PC-3 (cell line): ENCODE data around the gene CPT2. TPM values are rescaled to one million over a fixed set of nuclear protein-coding genes. Genes with fewer than 3 reads are reported as not detected.

Experiments
- ATAC-seq: fragments of 200-7000 bp; cut with Tn5 transposase; 2 replicates; pipeline ENCODE4 v1.9.1; 2020; ENCODE audit warnings: mild to moderate bottlenecking, moderate library complexity
- BruUV-seq: library from RNA; stranded (reverse); fragments of 400-500 nt; replicated peaks from 2 replicates; lab custom pipeline; 2021; lab: Mats Ljungman, UMichigan
- CTCF ChIA-PET: fragments of 300-600 bp; sonication (Branson Sonifier 250); formaldehyde crosslinking; loops from one replicate; lab custom pipeline; 2022; ENCODE audit warnings: antibody characterized with exemption; lab: Charles Lee
- POLR2A ChIA-PET: fragments of 300-600 bp; sonication (Branson Sonifier 250); formaldehyde crosslinking; loops from one replicate; lab custom pipeline; 2022; ENCODE audit warnings: antibody characterized with exemption; ENCODE audit not compliant: unreplicated experiment; lab: Charles Lee
- DNase-seq: peaks from one replicate; pipeline ENCODE4 v3.0.0-alpha.2; 2015
- H2AFZ ChIP-seq: fragments of 300-600 bp; sonication (generic); 2 replicates; pipeline ENCODE4 v1.6.0; 2016; ENCODE audit warnings: antibody characterized with exemption, low read length
- H3F3A ChIP-seq: fragments of 300-600 bp; sonication (generic); one replicate; pipeline ENCODE4 v1.6.0; 2017; ENCODE audit warnings: antibody characterized with exemption, low read length, control low read depth, mild to moderate bottlenecking; ENCODE audit not compliant: unreplicated experiment
- H3K27ac ChIP-seq: fragments of 300-600 bp; sonication (generic); 2 replicates; pipeline ENCODE4 v1.5.1; 2016; ENCODE audit warnings: mild to moderate bottlenecking, low read length
- H3K27me3 ChIP-seq: fragments of 300-600 bp; sonication (generic); 2 replicates; pipeline ENCODE4 v1.6.1; 2016; ENCODE audit warnings: low read length, mixed read lengths
- H3K36me3 ChIP-seq: fragments of 300-600 bp; sonication (generic); 2 replicates; pipeline ENCODE4 v1.6.1; 2016; ENCODE audit warnings: low read depth, mixed run types, low read length, mixed read lengths
- H3K4me1 ChIP-seq: fragments of 300-600 bp; sonication (generic); 2 replicates; pipeline ENCODE4 v1.5.1; 2016; ENCODE audit warnings: low read length; ENCODE audit not compliant: insufficient read depth
- H3K4me2 ChIP-seq: fragments of 300-600 bp; sonication (generic); 2 replicates; pipeline ENCODE4 v1.6.0; 2016; ENCODE audit warnings: low read length
- H3K4me3 ChIP-seq: fragments of 300-600 bp; sonication (generic); 2 replicates; pipeline ENCODE4 v1.5.1; 2016; ENCODE audit warnings: mild to moderate bottlenecking, low read length, mixed read lengths
- H3K79me2 ChIP-seq: fragments of 300-600 bp; sonication (generic); 2 replicates; pipeline ENCODE4 v1.6.1; 2017; ENCODE audit warnings: low read length, mixed read lengths
- H3K9ac ChIP-seq: fragments of 300-600 bp; sonication (generic); 2 replicates; pipeline ENCODE4 v1.6.0; 2016; ENCODE audit warnings: mild to moderate bottlenecking, low read length
- H3K9me2 ChIP-seq: fragments of 300-600 bp; sonication (generic); replicated peaks from 2 replicates; pipeline ENCODE4 v1.6.1; 2016; ENCODE audit warnings: mixed run types, low read length, mixed read lengths
- H3K9me3 ChIP-seq: fragments of 300-600 bp; sonication (generic); 2 replicates; pipeline ENCODE4 v1.6.1; 2016; ENCODE audit warnings: low read length, mixed read lengths
- H4K20me1 ChIP-seq: fragments of 300-600 bp; sonication (generic); 2 replicates; pipeline ENCODE4 v1.6.1; 2016; ENCODE audit warnings: low read length, mixed read lengths
- CTCF ChIP-seq: fragments of 300-600 bp; sonication (generic); conservative IDR thresholded peaks from 2 replicates; pipeline ENCODE4 v1.5.1; 2017; ENCODE audit warnings: antibody characterized with exemption, low read depth, mild to moderate bottlenecking, low read length
- EZH2 ChIP-seq: fragments of 300-600 bp; sonication (generic); IDR thresholded peaks from one replicate; pipeline ENCODE4 v1.6.1; 2017; ENCODE audit warnings: antibody characterized with exemption, mild to moderate bottlenecking, low read length; ENCODE audit not compliant: unreplicated experiment
- EZH2phosphoT487 ChIP-seq: fragments of 300-600 bp; sonication (generic); IDR thresholded peaks from 2 replicates; pipeline ENCODE4 v1.6.1; 2018; ENCODE audit warnings: mild to moderate bottlenecking, antibody characterized with exemption, low read length, borderline replicate concordance
- intact Hi-C: fragments of 100-400 bp; cut with micrococcal nuclease; formaldehyde crosslinking; loops from 2 replicates; pipeline ENCODE4 v1.9.0; 2023
- total RNA-seq: library from RNA; depleted of rRNA; stranded (reverse); fragments of >200 nt; gene quantifications from 2 replicates; pipeline ENCODE4 v1.2.3, GENCODE V29; 2014

CPT2 gene
- total RNA-seq, 1 experiment from 2014 or later = 27.1 TPM

GRCh38 chr1:53207726-53208125, 11.1 kb downstream of the CPT2 start:
- ChIA-PET CTCF (no interaction called here), POLR2A (no interaction called here)
- H3F3A ChIP-seq = no peaks in the 10 kb centered on the region
- peaks cover 58% of the 10 kb centered on the region for H3K36me3 ChIP-seq
- no peaks in the 10 kb centered on the region for H3K4me1 ChIP-seq
- H3K9me2 ChIP-seq = no peaks in the 10 kb centered on the region
- DNase-seq (no peak), ATAC-seq (no peak)
- TF ChIP-seq CTCF (no peak), EZH2phosphoT487 (no peak), EZH2 (no peak)
- H3K9me3 ChIP-seq = no peaks in the 10 kb centered on the region
- no peak overlapping the region for H3K4me2 ChIP-seq
- no peaks in the 10 kb centered on the region for H3K27me3 ChIP-seq
- intact Hi-C loops = no loop called here
- BruUV-seq = no TSS peak
- no peak overlapping the region for H2AFZ ChIP-seq
- H3K9ac ChIP-seq = no peak overlapping the region
- no peak overlapping the region for H3K4me3 ChIP-seq
- H3K27ac ChIP-seq = no peak overlapping the region
- no peaks in the 10 kb centered on the region for H3K79me2 ChIP-seq
- H4K20me1 ChIP-seq = no peaks in the 10 kb centered on the region

- Histone ChIP-seq H3K27ac (no peak overlapping the region), H3K79me2 (no peaks in the 10 kb centered on the region), H3K4me3 (no peak overlapping the region), H3K27me3 (no peaks in the 10 kb centered on the region), H3K9ac (no peak overlapping the region), H4K20me1 (no peaks in the 10 kb centered on the region), H3K36me3 (peaks cover 50% of the 10 kb centered on the region), H2AFZ (no peak overlapping the region), H3K9me2 (no peaks in the 10 kb centered on the region), H3K9me3 (no peaks in the 10 kb centered on the region), H3F3A (no peaks in the 10 kb centered on the region), H3K4me1 (no peaks in the 10 kb centered on the region), H3K4me2 (no peak overlapping the region)
- DNase-seq (no peak), ATAC-seq (no peak)
- BruUV-seq = TSS peak; percentile 31
- ChIA-PET POLR2A (no interaction called here), CTCF (no interaction called here)
- no peak for TF ChIP-seq EZH2
- intact Hi-C loops = no loop called here
Observed at GRCh38 chr1:53210352-53210751, 13.7 kb downstream of the CPT2 start.

- DNase-seq (no peak), ATAC-seq (no peak)
- H3F3A ChIP-seq = no peaks in the 10 kb centered on the region
- intact Hi-C loops = no loop called here
- no peak for TF ChIP-seq EZH2phosphoT487
- TF ChIP-seq CTCF = no peak
- no peak for TF ChIP-seq EZH2
- no peaks in the 10 kb centered on the region for H3K9me3 ChIP-seq
- no TSS peak for BruUV-seq
- no peak overlapping the region for H3K9ac ChIP-seq
- ChIA-PET CTCF (no interaction called here), POLR2A (no interaction called here)
- H2AFZ ChIP-seq = no peak overlapping the region
- no peak overlapping the region for H3K27ac ChIP-seq
- no peaks in the 10 kb centered on the region for H3K27me3 ChIP-seq
- H3K79me2 ChIP-seq = no peaks in the 10 kb centered on the region
- H4K20me1 ChIP-seq = no peaks in the 10 kb centered on the region
- no peak overlapping the region for H3K4me2 ChIP-seq
- H3K4me3 ChIP-seq = no peak overlapping the region
- H3K9me2 ChIP-seq = no peaks in the 10 kb centered on the region
- H3K4me1 ChIP-seq = no peaks in the 10 kb centered on the region
- peaks cover 45% of the 10 kb centered on the region for H3K36me3 ChIP-seq
Observed at GRCh38 chr1:53210954-53211353, 14.3 kb downstream of the CPT2 start.
